Posterior vena cava (tissue), 2 donors: ENCODE data around the gene CPED1. TPM values are rescaled to one million over a fixed set of nuclear protein-coding genes. Genes with fewer than 3 reads are reported as not detected.
"Not testable (repeated sequence)": the region's sequence is repeated elsewhere in the genome, so short reads cannot be mapped to it uniquely, and the experiment has no call there.

Experiments
- DNase-seq: peaks from one replicate; pipeline ENCODE4 v3.0.0-alpha.2; 2020; ENCODE audit warnings: low spot score
- intact Hi-C, 2 donors: fragments of 100-400 bp; cut with DNase I; formaldehyde crosslinking; loops; one replicate each; pipeline versions ENCODE4 v1.14.1 to v1.14.2; 2022 to 2023
- total RNA-seq, 2 donors: library from RNA; stranded (reverse); fragmentation: NEBNext Ultra II Directional; extraction: Animal tissue kit (Norgen Biotek cat#: 25700); gene quantifications; one replicate each; pipeline ENCODE4 v1.2.1, GENCODE V29; 2021
- donor health status: DM: yes; HTN: yes; CAD: no.
- donor health status: DM: yes; HTN: yes; CAD: no.

CPED1 gene
- total RNA-seq, 2 donors from 2014 or later: 99.6 to 120 TPM

DNA sequence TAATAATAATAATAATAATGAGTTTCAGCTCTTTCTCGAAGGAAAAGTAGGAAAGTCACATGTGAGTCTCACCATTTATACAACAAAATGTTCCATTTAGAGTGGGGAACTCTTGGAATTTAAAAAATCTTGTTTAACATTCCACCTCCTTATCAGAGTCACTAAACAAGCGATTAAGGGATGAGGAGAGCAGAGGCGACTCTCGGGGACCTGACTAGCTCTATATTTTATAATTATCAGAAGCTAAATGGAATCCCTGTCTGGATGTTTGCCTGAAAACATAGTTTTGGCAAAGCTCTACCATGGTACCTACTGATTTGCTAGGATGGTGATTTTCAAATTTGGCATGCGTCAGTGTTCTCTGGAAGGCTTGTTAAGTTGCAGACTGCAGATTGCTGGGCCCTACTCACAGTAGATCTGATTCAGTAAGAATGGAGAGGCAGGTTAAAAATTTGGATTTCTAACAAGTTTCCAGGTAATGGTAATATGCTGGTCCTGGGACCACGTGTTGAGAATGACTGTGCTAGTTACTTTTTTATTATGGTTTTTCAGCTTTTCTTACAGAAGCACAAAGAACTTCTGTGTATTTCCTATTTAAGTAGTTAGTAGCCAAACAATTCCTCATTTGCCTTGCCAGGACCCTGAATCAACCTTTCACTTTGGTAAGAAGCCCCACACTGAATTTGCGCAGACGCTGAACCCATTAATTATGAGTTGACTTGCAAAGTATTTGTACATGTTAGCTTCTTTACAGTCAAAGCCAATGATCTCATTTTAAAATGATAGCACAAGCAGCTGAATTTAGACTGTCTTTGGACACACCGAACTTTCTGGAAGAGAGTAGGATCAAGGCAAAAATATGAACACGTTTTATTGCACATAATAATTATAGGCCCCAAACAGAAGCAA lies 39.5 kb downstream of the CPED1 start:
- intact Hi-C loops: no loop called here
- no peak for DNase-seq

DNA sequence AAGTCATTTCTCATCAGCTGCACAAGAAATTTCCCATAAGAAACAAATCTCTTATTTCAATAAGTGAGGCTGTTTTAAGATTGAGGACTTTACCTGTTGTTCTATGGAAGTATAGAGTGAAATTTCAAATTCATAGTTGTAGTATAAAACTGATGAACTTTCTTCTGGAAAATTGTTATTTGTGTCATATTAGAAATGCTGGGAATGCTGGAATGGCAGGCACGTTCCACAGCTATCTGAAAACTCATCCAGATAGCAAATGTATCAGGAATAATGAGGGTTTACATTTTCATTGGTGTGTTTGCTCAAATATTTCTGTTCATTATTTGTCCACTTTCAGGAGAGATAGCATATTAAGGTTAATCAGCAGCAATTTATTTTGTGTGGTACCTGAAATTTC lies 40.8 kb downstream of the CPED1 start:
- no peak for DNase-seq
- intact Hi-C loops: no loop called here

DNA sequence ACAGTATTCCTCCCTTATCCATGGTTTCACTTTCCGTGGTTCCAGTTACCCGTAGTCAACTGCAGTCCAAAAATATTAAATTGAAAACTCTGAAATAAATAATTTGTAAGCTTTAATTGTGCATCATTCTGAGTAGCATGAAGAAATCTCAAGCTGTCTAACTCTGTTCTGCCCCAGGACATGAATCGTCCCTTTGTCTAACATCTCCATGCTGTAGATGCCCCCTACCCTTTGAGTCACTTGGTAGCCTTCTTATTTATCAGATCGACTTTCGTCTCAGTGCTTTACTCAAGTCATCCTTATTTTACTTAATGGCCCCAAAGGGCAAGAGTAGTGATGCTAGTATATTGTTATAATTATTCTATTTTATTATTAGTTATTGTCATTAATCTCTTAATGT lies 41.8 kb downstream of the CPED1 start:
- intact Hi-C loops: no loop called here

DNA sequence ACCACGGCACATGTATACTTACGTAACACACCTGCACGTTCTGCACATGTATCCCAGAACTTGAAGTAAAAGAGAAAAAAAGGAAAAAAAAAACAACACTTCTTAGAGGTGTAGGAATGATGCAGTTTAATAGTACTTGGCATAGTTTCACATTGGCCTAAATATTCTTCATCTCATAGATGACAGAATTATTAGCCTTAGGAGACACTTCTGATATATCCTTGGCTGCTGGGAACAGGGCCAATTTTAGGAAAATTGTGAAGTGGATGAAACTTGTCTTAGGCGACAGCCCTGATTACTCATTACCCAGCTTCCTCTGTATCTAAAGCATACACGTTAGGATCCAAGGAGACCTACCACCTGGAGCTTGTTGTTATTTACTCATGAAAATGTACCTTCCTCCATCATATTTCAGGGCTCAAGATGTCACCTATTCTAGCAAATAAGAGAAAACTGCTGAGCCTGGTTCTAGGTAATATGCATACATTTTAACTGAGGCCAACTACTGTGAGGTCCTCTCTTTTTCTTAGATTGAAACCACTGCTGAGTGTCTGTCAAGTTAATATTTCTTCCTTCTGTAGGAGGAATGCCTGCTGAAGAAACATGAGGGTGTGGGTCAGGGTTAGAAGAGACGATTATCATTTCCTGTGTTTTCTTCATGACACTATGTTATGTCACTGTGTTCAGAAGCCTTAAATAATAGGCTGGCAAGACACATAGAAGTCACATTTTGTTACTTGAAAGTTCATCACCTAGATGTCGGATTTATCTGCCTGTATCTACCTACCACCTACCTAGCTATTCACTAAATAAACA lies 44.3 kb downstream of the CPED1 start:
- no peak for DNase-seq
- intact Hi-C loops: no loop called here

More for the DNA sequence above, 41.8 kb downstream of the CPED1 start:
- no peak for DNase-seq

DNA sequence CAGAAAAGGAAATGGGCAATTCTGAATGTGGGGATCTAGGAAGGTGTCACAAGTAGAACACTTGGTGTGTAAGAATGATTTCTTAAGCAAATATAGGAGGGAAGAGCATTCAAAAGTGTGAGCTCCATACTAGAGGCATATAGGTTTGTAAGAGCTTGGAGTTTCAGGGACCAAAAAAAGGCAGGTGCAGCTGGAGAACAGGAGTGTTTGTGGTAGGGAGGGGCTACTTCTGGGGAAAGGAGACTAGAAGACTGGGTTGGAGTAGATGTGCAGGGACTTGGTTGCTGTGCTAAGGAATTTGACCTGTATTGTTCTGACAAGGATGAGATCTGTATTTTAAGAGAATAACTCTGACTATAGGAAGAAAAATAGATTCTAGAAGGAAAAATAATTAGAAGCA lies 46.4 kb downstream of the CPED1 start:
- DNase-seq: no peak
- intact Hi-C loops: no loop called here

DNA sequence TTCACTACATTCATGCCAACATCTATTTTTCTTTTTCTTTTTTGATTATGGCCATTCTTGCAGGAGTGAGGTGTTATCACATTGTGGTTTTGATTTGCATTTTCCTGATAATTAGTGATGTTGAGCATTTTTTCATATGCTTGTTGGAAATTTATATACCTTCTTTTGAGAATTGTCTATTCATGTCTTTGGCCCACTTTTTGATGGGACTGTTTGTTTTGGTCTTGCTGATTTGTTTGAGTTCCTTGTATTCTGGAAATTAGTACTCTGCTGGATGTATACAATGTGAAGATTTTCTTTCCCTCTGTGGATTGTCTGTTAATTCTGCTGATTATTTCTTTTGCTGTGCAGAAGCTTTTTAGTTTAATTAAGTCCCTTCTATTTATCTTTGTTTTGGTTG lies 48.3 kb downstream of the CPED1 start:
- intact Hi-C loops, DNase-seq: not testable (repeated sequence)

DNA sequence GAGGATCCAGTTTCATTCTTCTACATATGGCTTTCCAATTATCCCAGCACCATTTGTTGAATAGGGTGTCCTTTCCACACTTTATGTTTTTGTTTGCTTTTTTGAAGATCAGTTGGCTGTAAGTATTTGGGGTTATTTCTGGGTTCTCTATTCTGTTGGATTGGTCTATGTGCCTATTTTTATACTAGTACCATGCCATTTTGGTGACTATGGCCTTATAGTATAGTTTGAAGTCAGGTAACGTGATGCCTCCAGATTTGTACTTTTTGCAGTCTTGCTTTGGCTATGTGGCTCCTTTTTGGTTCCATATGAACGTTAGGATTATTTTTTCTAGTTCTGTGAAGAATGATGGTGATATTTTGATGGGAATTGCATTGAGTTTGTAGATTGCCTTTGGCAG lies 48.8 kb downstream of the CPED1 start:
- intact Hi-C loops, DNase-seq: not testable (repeated sequence)

DNA sequence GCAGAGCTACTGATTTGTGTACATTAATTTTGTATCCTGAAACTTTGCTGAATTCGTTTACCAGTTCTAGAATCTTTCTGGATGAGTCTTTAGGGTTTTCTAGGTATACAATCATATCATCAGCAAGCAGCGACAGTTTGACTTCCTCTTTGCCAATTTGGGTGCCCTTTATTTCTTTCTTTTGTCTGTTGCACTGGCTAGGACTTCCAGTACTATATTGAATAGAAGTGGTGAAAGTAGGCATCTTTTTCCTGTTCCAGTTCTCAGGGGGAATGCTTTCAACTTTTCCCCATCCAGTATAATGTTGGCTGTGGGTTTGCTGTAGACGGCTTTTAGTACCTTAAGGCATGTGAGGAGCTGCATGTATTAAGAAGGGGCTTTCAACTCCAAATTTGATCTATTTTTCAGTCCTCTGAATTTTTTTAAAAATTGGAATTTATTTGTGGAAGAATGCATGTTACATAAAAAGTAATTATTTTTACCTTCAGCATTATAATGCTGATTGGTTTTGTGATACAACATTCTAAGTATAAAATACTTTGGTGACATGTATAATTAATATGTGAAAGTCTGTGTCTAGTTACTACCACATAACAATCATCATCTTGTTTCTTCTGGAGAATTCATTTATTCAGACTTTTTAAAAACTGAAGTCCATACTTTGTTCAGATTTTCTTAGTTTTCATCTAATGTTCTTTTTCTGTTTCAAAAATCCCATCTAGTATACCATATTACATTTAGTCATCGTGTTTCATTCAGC lies 49.6 kb downstream of the CPED1 start:
- DNase-seq: no peak
- intact Hi-C loops: no loop called here

DNA sequence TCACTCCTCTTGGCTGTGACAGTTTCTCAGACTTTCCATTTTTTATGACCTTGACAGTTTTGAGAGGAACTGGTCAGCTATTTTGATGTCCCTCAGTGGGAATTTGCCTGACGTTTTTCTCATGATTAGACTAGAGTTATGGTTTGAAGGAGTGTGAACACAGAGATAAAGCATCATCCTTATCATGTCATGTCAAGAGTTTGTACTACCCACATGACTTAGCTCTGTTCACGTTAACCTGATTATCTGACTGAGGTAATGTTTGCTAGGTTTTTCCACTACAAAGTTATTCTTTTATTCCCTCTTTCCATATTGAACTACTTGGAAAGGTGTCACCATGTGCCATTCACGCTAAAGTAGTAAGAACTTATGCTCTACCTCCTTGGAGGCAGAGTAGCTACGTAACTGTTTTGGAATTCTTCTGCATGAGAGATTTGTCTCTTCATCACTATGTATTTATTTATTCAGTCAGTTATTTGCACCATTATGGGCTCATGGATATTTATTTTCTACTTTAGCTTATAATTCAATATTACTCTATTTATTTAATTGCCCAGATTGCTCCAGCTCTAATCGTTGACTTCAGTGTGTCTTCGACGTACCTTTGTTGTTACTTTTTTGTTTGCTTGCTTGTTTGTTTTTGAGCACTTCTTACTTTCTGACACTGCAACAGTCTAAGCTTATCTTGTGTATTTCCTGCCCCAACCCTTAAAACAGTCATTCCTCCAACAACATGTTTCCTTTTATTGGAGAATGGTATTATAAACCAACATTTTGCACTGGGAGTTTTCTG lies 50.4 kb downstream of the CPED1 start:
- intact Hi-C loops: no loop called here
- DNase-seq: no peak

DNA sequence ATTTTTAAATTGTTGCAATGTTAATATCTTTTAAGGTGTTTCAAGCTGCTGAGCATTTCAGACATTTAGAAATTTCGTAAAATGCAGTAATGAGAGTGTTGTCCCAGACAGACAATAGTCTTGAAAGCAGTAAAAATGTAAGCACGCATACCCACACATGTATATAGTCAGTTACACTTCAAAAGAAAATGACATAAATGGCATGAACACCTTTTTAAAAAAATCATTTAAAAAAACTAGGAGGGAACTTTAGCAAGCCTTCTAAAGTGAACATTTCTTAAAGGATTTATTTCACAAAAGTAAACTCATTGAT lies 51.0 kb downstream of the CPED1 start:
- intact Hi-C loops: no loop called here
- DNase-seq: no peak

DNA sequence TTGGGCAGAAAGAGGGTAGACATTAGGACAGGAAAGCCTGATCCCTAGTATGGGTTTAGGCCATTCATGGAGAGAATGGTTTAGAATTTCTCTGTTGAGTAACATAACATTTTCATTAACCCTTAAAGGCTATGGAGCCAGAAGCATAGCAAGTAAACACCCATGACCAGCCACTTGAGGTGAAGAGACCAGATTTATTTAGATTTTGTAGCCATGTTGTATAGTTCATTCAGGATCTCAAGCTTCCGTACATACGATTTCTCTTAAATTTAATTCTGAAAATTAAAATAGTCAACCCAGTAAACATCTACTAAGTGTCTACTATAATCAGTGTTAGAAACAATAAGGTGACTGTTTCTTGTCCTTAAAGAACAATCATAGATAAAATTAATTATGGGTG lies 51.5 kb downstream of the CPED1 start:
- intact Hi-C loops: no loop called here
- DNase-seq: no peak

DNA sequence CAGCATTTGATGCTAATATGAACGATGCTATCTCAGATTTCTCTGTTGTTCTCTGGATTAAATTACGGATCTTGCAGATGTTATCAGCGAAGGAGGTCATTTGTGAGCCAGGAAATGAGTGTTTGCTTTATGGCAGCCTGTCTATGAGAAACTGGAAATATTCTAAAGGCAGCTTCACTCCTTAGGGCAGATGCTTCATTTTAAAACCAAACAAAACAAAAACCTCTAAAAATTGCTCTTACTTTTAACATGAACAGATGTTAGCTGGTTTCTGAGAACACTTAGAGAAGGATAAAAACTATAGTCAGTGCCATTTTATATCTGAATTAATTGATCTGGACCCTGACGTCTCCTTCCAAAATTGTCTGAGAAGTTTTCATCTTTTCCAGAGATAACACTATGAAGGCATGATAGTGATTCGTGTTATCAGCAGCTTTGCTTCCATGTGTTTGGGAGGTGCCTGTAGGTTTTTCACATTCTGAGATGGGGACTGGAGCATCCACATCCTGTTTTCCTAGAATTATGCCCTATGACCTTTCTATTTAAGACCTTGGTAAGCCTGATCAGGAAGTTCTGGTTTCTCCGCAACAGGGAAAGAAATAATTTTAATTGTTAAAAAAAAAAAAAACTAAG lies 53.1 kb downstream of the CPED1 start:
- intact Hi-C loops: no loop called here
- DNase-seq: no peak

DNA sequence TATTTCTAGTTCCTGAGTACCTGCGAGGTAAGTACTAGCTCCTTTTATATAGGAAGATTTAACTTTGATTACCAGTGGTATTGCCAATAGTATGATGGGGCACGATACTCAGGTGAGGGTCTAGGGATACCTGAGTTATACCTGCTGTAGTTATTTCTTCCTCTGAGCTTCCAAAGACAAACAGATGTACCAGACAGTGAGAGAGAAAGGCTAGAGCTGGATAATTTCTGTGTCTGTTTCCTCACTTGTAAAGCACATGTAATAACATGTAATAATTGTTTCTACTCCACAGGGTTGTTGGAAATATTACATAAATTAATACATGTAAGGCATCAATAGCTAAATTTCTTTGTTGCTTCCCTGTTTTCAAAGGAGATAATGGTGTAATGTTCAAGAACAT lies 53.7 kb downstream of the CPED1 start:
- intact Hi-C loops: no loop called here
- DNase-seq: no peak

DNA sequence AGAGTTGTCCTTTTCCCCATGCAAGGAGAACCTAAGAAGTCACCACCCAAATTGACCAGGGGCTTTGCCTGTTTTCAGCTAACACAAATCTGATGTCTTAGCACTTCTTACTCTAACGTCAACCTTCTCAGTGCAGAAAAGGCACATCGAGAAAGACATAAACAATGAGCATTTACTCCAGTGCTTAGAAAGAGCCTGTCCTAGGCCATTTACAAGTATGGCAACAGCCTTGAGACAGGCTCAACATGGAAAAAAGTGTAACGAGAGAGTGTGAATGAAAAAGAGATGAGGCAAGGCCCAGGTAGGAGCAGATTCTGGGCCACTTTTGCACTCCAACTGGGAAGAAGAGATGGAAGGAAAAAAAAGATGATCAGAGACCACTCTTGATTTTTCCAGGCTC lies 54.4 kb downstream of the CPED1 start:
- intact Hi-C loops: no loop called here

DNA sequence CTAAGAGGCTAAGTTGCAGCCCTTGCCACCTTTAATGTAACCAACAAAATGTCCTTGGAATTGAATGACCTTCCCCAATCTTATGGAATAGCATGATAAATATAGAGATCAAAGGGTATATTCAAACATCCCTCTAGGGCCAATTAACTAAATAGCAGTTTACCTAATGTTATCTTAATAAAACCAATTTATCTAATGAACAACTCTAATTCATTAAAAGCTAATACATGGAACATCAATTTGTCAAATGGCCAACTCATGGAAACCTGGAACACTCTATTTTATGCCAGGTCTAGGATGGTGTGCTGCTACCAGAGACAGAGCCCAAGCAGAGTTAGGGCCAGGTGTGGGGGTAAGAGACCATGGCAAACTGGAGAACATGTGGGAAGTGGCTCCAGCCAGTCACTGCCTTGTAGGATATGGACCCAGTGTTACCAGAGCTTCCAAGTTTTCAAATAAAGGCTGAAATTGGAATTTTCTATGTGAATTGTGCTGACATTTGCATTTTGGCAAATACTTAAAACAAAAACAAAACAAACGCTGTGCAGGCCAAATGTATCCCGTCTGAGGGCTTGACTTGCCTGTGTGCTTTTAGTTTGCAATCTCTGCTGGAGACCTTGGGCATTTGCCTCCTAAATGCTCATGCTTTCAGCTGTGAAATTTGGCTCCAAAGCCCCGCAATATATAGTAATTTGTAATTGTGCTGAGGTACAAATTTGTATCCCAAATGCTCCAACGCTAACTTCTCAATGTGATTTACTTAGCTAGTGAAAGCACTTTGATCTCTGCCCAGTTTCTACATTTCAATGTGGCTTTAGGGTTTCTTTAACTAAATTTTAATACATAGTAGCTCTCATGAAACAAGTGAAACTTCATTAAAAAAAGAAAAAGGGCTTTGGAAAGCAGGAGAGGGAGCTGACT lies 55.1 kb downstream of the CPED1 start:
- intact Hi-C loops: no loop called here
- no peak for DNase-seq

More for the DNA sequence above, 54.4 kb downstream of the CPED1 start:
- DNase-seq: no peak

DNA sequence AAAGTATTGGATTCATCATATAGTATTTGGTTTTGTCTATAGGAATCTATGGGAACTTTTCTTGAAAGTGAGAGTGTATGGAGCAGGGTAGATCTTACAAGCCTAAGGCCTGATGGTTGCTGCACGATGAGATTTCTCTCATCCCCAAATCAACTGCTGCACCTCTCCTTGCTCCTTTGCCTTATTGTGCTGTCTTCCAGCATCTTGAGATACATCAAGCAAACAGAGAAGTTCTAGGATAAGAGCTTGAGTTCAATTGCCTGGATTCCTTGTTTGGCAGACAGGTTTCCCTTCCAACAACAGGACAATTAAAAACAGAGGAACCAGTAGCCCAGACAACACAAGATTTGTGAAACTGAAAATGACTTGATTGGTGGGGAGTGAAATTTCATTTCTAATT lies 56.6 kb downstream of the CPED1 start:
- intact Hi-C loops: no loop called here
- DNase-seq: no peak

DNA sequence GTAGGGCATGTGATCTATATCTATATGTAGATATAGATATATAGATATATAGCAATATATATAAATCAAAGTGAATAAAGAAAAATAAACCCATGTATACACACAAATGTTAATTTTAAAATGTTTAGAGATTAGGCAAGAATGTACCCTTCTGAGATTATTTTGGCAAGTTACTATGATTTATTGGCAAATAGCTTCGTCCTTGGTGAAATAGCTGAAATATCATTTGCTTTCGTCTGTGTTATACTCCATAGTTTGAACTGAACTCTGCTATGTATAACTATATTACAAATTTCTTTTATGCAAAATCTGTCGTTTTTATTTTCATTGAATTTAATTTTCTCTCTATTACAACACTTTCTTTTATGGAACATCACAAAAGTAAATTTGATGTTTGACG lies 57.5 kb downstream of the CPED1 start:
- DNase-seq: no peak
- intact Hi-C loops: no loop called here
